Mesodermal cell (in vitro differentiated cells): ENCODE results near the gene SH3TC2.

Source experiments
- H3K27ac ChIP-seq: 2 replicates; pipeline ENCODE4 v1.7.0; 2013; ENCODE audit warnings: mild to moderate bottlenecking, low read depth, low read length, moderate library complexity; ENCODE audit not compliant: severe bottlenecking
- H3K36me3 ChIP-seq: 2 replicates; pipeline ENCODE4 v1.7.1; 2013; ENCODE audit warnings: mild to moderate bottlenecking, low read length, moderate library complexity; ENCODE audit not compliant: control insufficient read depth, insufficient read depth
- H3K4me1 ChIP-seq: one replicate; pipeline ENCODE4 v1.7.1; 2013; ENCODE audit warnings: mild to moderate bottlenecking, low read length; ENCODE audit not compliant: insufficient read depth, control insufficient read depth, poor library complexity, severe bottlenecking
- H3K4me3 ChIP-seq: 2 replicates; pipeline ENCODE4 v1.7.0; 2013; ENCODE audit warnings: low read length, control low read depth, mild to moderate bottlenecking; ENCODE audit not compliant: insufficient read depth, poor library complexity, severe bottlenecking; ENCODE audit errors: extremely low read depth
- H3K9me3 ChIP-seq: 2 replicates; pipeline ENCODE4 v1.7.1; 2013; ENCODE audit warnings: mild to moderate bottlenecking, low read length, moderate library complexity; ENCODE audit not compliant: control insufficient read depth
- WGBS, 2 experiments: methylation state at CpG; one replicate each; pipeline ENCODE4 v1.1.5; 2013; ENCODE audit warnings: missing lambda C conversion rate in 2 of 2; ENCODE audit not compliant: insufficient coverage in 2 of 2; 5-methylcytosine and 5-hydroxymethylcytosine counted together

Gene SH3TC2

DNA sequence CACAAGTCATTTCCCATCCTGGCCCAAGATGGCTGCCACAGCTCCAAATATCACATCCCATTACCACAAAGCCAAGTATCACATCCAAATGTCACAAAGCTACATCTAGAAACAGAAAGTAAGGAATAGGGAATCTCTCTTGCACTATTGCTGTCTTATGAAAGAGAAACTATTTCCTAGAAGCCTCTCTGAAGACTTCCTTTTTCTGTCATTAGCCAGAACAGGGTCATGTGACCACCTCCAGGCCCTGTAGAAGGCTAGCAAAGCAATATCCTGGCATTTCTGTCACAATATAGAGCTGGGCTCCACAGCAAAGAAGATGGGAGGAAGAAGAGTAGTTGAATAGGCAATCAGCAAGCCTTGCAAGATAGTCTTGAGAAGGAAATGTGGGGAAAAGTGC lies 99.2 kb downstream of the SH3TC2 start:
- Histone ChIP-seq H3K4me3 (no peak overlapping the region), H3K4me1 (peaks cover 9% of the 10 kb centered on the region), H3K36me3 (no peaks in the 10 kb centered on the region), H3K27ac (no peak overlapping the region), H3K9me3 (no peaks in the 10 kb centered on the region)

DNA sequence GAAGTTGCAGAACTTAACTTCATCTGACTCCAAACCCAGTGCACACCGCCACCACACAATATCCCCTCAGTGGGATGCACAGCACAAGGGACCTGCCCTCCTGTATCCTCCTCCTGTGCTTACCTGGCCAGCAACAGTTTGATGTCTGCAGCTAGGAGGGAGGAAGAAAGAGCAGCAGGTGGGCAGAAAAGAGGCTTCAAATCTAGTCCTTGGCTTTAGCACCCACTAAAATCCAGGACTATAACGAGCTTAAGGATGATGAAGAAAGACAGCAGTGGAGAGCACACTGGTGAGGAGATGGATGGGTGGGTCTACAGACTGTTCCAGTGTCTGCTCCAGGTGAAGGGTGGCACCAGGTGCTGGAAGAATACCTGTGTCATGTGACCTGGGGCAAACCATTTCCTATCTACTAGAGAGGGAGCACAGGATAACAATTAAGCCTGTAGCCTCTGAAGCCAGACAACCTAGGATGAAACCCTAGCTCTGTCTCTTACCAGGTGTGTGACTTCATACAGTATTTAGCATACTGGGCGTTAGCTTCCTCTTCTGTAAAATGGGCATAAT lies 100.0 kb downstream of the SH3TC2 start:
- WGBS, 2 experiments = 100% methylated on average over 1 of the region's 3 CpGs; no CpG with 5 or more reads in 1 of the 2 experiments
- Histone ChIP-seq H3K27ac (no peak overlapping the region), H3K4me1 (peaks cover 9% of the 10 kb centered on the region), H3K4me3 (no peak overlapping the region), H3K36me3 (no peaks in the 10 kb centered on the region), H3K9me3 (no peaks in the 10 kb centered on the region)

DNA sequence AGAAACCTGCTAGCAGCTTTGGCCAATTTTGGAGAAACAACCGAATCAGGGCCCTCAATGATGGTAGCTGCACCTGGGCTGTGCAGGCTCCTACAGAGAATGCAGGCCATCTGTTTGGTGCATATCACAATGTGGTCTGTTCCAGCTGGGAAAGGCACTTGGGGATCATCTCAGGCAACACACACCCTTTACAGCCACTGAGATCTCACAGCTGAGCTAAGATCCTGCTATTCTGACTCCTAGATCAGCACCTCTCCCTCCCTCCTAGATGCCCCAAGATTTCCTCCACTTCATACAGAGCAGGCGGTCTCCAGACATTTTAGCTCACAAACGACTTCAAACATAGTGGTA lies 100.7 kb downstream of the SH3TC2 start:
- Histone ChIP-seq H3K27ac (no peak overlapping the region), H3K4me1 (peaks cover 9% of the 10 kb centered on the region), H3K36me3 (no peaks in the 10 kb centered on the region), H3K9me3 (no peaks in the 10 kb centered on the region), H3K4me3 (no peak overlapping the region)
- WGBS, 2 experiments = 80 to 100% methylated on average over 1 of the region's 3 CpGs

DNA sequence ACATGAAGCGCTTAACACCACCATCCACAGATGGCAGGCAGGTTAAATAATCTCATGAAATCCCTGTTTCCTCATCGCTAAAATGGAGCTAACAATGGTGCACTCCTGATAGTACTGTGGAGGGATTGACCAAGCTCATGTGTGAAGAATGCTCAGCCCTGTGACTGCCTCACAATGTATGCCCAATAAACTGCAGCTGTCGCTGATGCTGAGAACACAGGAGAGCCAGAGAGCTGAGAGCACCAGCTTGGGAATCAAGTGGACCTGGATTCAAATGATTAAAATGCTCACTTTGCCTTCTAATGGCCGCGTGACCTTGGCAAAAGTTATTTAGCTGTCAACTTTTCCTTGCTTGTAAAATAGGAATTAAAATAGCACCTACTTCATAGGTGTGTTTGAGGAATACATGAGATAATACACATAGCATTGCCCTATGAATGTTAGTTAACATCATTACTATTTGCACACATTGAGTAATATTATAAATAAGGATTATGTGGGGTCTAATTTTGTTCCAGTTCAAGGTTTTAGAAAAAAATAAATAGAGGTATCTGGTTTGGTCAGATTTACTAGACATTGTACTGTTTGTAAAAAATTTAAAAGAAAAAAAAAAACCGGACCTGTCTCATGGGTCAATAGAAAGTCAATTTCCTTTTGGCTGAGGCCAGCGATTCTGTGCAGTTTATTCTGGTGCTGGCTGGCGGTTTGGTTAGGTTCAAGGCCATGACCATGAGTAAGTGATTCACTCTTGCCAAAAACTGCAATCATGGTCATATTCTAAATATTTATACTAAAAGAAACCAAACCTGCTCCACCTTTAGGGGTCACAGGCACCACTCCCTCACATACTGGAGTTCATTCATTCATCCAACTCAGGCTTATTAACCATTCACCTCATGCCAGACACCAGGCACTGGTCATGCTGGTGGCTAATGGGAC lies 101.3 kb downstream of the SH3TC2 start:
- 89 to 100% methylated on average over 4 to 5 of the region's 8 CpGs for WGBS, 2 experiments
- no peaks in the 10 kb centered on the region for H3K9me3 ChIP-seq

DNA sequence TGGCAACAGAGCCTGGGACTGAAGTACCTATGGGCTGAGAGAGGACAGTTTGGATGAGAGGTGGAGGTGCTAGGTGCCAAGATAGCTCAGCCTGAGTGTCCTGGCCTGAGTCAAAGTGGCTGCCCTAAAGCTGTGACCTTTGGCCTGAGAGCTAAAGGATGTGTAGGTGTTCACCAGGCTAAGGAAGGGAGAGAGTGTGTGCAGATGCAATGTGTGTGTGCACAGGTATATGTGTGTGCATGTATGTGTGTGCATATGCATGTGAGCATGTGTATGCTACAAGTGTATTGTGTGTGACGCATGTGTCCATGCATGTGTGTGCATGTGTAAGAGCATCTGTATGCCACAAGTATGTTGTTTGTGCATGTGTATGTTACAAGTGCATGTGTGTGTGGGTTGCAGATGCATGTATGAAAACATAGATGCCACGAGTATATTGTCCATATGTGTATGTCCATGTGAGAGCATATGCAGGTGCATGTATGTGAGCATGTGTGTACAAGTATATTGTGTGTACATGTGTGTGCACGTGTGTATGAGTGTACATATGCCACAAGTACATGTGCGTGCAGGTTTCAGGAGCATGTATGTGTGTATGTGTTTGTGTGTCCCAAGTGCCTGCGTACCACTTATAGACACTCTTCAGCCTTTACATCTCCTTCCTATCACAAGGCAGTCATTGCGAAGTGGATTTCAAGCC lies 102.6 kb downstream of the SH3TC2 start:
- H3K9me3 ChIP-seq = no peaks in the 10 kb centered on the region
- H3K4me3 ChIP-seq = no peak overlapping the region
- no peak overlapping the region for H3K27ac ChIP-seq
- no peaks in the 10 kb centered on the region for H3K36me3 ChIP-seq
- 87 to 90% methylated on average over 3 to 4 of the region's 6 CpGs for WGBS, 2 experiments
- peaks cover 1% of the 10 kb centered on the region for H3K4me1 ChIP-seq

More for the DNA sequence above, 101.3 kb downstream of the SH3TC2 start:
- Histone ChIP-seq H3K27ac (no peak overlapping the region), H3K36me3 (no peaks in the 10 kb centered on the region), H3K4me3 (no peak overlapping the region), H3K4me1 (peaks cover 9% of the 10 kb centered on the region)

DNA sequence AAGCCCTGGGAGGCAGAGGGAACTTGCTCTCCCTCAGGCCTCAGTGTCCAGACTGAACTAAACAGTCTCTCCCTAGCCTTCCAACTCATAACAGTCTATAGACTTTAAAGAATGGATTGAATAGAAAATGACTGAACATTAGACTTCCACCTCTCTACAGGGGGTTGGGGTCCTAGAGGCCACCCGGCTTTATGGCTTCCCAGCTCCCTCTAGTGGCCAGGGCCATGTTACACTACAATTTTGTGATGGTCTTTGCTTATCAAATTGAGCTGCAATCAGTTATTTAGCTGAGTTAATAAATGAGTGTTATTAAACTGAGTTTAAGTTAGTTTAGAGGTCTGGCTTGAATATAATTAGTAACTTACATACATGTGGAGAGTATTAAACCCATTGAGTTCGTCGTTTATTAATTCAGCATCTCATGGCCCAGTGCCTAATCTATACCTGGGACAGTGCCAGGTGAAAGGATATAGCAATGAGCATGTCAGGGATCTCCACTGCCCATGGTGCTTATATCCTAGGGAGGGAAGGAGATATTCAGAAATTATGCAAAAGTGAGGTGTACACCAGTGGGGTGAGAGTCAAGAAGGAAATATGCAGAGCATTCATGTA lies 105.2 kb downstream of the SH3TC2 start:
- 40% methylated on average over 2 of the region's 3 CpGs; no CpG with 5 or more reads in 1 of the 2 experiments for WGBS, 2 experiments
- Histone ChIP-seq H3K36me3 (no peaks in the 10 kb centered on the region), H3K4me1 (no peaks in the 10 kb centered on the region), H3K27ac (no peak overlapping the region), H3K9me3 (no peaks in the 10 kb centered on the region), H3K4me3 (no peak overlapping the region)

DNA sequence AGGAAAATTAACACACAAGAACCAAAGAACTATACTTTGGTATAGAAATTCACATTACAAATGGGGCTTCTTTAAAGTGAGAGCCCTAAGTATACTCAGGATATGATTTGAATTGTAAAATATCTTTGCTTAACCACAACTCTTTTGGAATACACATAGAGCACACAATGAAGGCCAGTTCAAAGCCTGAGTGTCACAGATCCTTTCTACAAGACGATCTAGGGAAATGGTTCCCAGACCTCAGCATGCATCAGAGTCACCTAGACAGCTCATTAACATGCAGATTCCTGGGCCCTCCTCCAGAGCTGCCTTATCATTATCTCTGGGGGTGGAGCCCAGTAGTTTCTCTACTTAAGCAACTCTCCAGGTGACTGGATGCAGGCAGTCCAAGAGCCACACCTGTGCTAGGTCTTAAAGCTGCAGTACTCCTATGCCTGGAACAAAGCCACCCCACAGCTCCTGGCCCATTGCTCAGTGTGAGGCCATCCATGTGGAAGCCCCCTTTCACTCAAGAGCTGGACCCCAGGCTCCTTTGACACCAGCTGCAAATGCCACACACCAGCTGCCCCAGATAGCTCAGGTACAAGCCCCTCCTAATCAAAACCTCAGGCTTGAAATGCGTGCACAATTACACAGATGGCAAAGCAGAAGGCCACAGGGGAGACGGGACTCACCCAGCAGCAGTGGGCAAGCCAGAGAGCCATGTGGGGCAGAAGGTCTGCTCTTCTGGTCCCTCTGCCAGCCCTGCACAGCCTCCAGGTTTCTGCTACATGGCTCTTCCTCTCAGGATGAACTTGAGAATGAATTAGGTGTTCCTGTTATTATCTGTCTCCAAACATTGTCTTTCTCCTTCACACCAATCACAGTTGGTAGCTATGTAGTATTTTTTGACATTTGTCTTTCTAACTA lies 106.1 kb downstream of the SH3TC2 start:
- WGBS, 2 experiments = 63 to 74% methylated on average over 3 of the region's 3 CpGs
- Histone ChIP-seq H3K36me3 (no peaks in the 10 kb centered on the region), H3K27ac (no peak overlapping the region), H3K4me3 (no peak overlapping the region), H3K9me3 (no peaks in the 10 kb centered on the region), H3K4me1 (no peaks in the 10 kb centered on the region)
